Muscle of leg (tissue), 11 donors: Measurements from ENCODE around the gene ZGRF1. TPM values are rescaled to one million over a fixed set of nuclear protein-coding genes. Genes with fewer than 3 reads are reported as not detected.
A peak's percentile ranks its signal among the peaks of the same experiment; 100 is the strongest.

Experiments used
- DNase-seq: peaks from one replicate; pipeline ENCODE4 v3.0.0; 2013
- H3K27ac ChIP-seq: one replicate; pipeline ENCODE4 v1.5.1; 2013; ENCODE audit warnings: mild to moderate bottlenecking, low read length, control low read depth
- H3K27me3 ChIP-seq: one replicate; pipeline ENCODE4 v1.6.1; 2013; ENCODE audit warnings: low read length; ENCODE audit not compliant: control insufficient read depth, insufficient read depth
- H3K36me3 ChIP-seq: one replicate; pipeline ENCODE4 v1.6.1; 2013; ENCODE audit warnings: low read length; ENCODE audit not compliant: control insufficient read depth, insufficient read depth
- H3K4me1 ChIP-seq: one replicate; pipeline ENCODE4 v1.6.1; 2013; ENCODE audit warnings: low read length; ENCODE audit not compliant: control insufficient read depth, insufficient read depth
- H3K4me3 ChIP-seq: one replicate; pipeline ENCODE4 v1.5.1; 2013; ENCODE audit warnings: low read length, control low read depth
- H3K9me3 ChIP-seq: replicated peaks from 2 replicates; pipeline ENCODE4 v1.6.1; 2013; ENCODE audit warnings: low read depth, low read length; ENCODE audit not compliant: control insufficient read depth
- WGBS: methylation state at CpG from one replicate; pipeline ENCODE4 v1.1.5; 2013; ENCODE audit warnings: missing lambda C conversion rate; ENCODE audit not compliant: insufficient coverage; 5-methylcytosine and 5-hydroxymethylcytosine counted together
- polyA plus RNA-seq, 8 donors: library from polyadenylated mRNA; unstranded; fragments of 120-200 nt; gene quantifications; one replicate each; pipeline versions ENCODE4 v1.2.1 to v1.2.3, GENCODE V29; 2013; ENCODE audit warnings: inconsistent platforms in 1 of 8, low replicate concordance in 1 of 8; ENCODE audit not compliant: insufficient read length in 8 of 8, insufficient read depth in 1 of 8
- total RNA-seq: library from RNA; stranded (reverse); fragments of 120-200 nt; gene quantifications from one replicate; pipeline ENCODE4 v1.2.4, GENCODE V29; 2013

Gene ZGRF1
- total and polyA plus RNA-seq, 9 donors = 6.2 to 13.8 (median 8.8) TPM

GRCh38 chr4:112592717-112593116 is 44.0 kb downstream of the ZGRF1 start:
- Histone ChIP-seq H3K4me3 (no peak overlapping the region), H3K27ac (no peak overlapping the region), H3K9me3 (no peaks in the 10 kb centered on the region), H3K27me3 (no peaks in the 10 kb centered on the region), H3K4me1 (no peaks in the 10 kb centered on the region), H3K36me3 (no peaks in the 10 kb centered on the region)
- no peak for DNase-seq

GRCh38 chr4:112591593-112591992 is 45.1 kb downstream of the ZGRF1 start:
- Histone ChIP-seq H3K9me3 (no peaks in the 10 kb centered on the region), H3K36me3 (no peaks in the 10 kb centered on the region), H3K4me1 (no peaks in the 10 kb centered on the region), H3K27ac (no peak overlapping the region), H3K4me3 (no peak overlapping the region), H3K27me3 (no peaks in the 10 kb centered on the region)
- 91% methylated on average over 1 of the region's 1 CpG for WGBS
- peak; percentile 1 for DNase-seq

GRCh38 chr4:112589206-112589605 is 47.5 kb downstream of the ZGRF1 start:
- Histone ChIP-seq H3K27ac (no peak overlapping the region), H3K36me3 (no peaks in the 10 kb centered on the region), H3K27me3 (no peaks in the 10 kb centered on the region), H3K9me3 (no peaks in the 10 kb centered on the region), H3K4me3 (no peak overlapping the region), H3K4me1 (no peaks in the 10 kb centered on the region)
- no peak for DNase-seq

- Histone ChIP-seq H3K27ac (no peak overlapping the region), H3K4me3 (no peak overlapping the region), H3K9me3 (no peaks in the 10 kb centered on the region), H3K27me3 (no peaks in the 10 kb centered on the region), H3K4me1 (no peaks in the 10 kb centered on the region), H3K36me3 (peaks cover 8% of the 10 kb centered on the region)
- no peak for DNase-seq
- no CpG with 5 or more reads among the region's 2 CpGs for WGBS
Measured at GRCh38 chr4:112585977-112586736, 50.6 kb downstream of the ZGRF1 start.

GRCh38 chr4:112567536-112567935 is 69.2 kb downstream of the ZGRF1 start:
- H3K9me3 ChIP-seq = no peaks in the 10 kb centered on the region
- H3K4me3 ChIP-seq = no peak overlapping the region
- H3K36me3 ChIP-seq = no peaks in the 10 kb centered on the region
- no peaks in the 10 kb centered on the region for H3K27me3 ChIP-seq
- DNase-seq = no peak
- no peak overlapping the region for H3K27ac ChIP-seq
- no CpG with 5 or more reads among the region's 5 CpGs for WGBS
- H3K4me1 ChIP-seq = no peaks in the 10 kb centered on the region

- H3K9me3 ChIP-seq = no peaks in the 10 kb centered on the region
- no peaks in the 10 kb centered on the region for H3K4me1 ChIP-seq
- 93% methylated on average over 15 of the region's 25 CpGs for WGBS
- no peak for DNase-seq
- H3K4me3 ChIP-seq = no peak overlapping the region
- no peaks in the 10 kb centered on the region for H3K27me3 ChIP-seq
- H3K36me3 ChIP-seq = no peaks in the 10 kb centered on the region
- H3K27ac ChIP-seq = no peak overlapping the region
Measured at GRCh38 chr4:112564706-112565270, 71.9 kb downstream of the ZGRF1 start.

- peaks cover 2% of the 10 kb centered on the region for H3K36me3 ChIP-seq
- no peak overlapping the region for H3K4me3 ChIP-seq
- no peaks in the 10 kb centered on the region for H3K27me3 ChIP-seq
- H3K9me3 ChIP-seq = no peaks in the 10 kb centered on the region
- no peak for DNase-seq
- no peaks in the 10 kb centered on the region for H3K4me1 ChIP-seq
- no peak overlapping the region for H3K27ac ChIP-seq
- WGBS = no CpG with 5 or more reads among the region's 4 CpGs
Measured at GRCh38 chr4:112563431-112564200, 73.1 kb downstream of the ZGRF1 start.

- H3K9me3 ChIP-seq = no peaks in the 10 kb centered on the region
- no peak overlapping the region for H3K27ac ChIP-seq
- H3K4me3 ChIP-seq = no peak overlapping the region
- H3K4me1 ChIP-seq = no peaks in the 10 kb centered on the region
- H3K27me3 ChIP-seq = no peaks in the 10 kb centered on the region
- DNase-seq = no peak
- no CpG with 5 or more reads among the region's 2 CpGs for WGBS
- peaks cover 4% of the 10 kb centered on the region for H3K36me3 ChIP-seq
Measured at GRCh38 chr4:112562254-112562879, 74.3 kb downstream of the ZGRF1 start.

- Histone ChIP-seq H3K27me3 (no peaks in the 10 kb centered on the region), H3K36me3 (peaks cover 4% of the 10 kb centered on the region), H3K9me3 (no peaks in the 10 kb centered on the region), H3K27ac (no peak overlapping the region), H3K4me1 (no peaks in the 10 kb centered on the region), H3K4me3 (no peak overlapping the region)
- peak; percentile 2 for DNase-seq
- WGBS = 100% methylated on average over 2 of the region's 2 CpGs
Measured at GRCh38 chr4:112560084-112560483, 76.6 kb downstream of the ZGRF1 start.

GRCh38 chr4:112559053-112559452 is 77.7 kb downstream of the ZGRF1 start:
- no peaks in the 10 kb centered on the region for H3K9me3 ChIP-seq
- no peaks in the 10 kb centered on the region for H3K27me3 ChIP-seq
- no CpG with 5 or more reads among the region's 3 CpGs for WGBS
- DNase-seq = no peak
- peaks cover 4% of the 10 kb centered on the region for H3K36me3 ChIP-seq
- no peak overlapping the region for H3K4me3 ChIP-seq
- no peaks in the 10 kb centered on the region for H3K4me1 ChIP-seq
- H3K27ac ChIP-seq = no peak overlapping the region
